LNCaP clone FGC (cell line): ENCODE results near the gene GNA15.
"Not testable (repeated sequence)": the region's sequence is repeated elsewhere in the genome, so short reads cannot be mapped to it uniquely, and the experiment has no call there.

ENCODE experiments used
- DNase-seq: peaks from one replicate; pipeline ENCODE4 v3.0.0-alpha.2; 2011; ENCODE audit warnings: low read depth
- H3K4me3 ChIP-seq: 2 replicates; pipeline ENCODE4 v1.5.1; 2011; ENCODE audit warnings: mild to moderate bottlenecking, low read depth, low read length, control low read depth
- TF ChIP-seq, protein P1 (sequence below): IDR thresholded peaks from 2 replicates; pipeline ENCODE4 v1.5.1; 2012; ENCODE audit warnings: mild to moderate bottlenecking; ENCODE audit not compliant: control insufficient read depth, insufficient read depth; ENCODE audit errors: extremely low read depth

The GNA15 gene

DNA sequence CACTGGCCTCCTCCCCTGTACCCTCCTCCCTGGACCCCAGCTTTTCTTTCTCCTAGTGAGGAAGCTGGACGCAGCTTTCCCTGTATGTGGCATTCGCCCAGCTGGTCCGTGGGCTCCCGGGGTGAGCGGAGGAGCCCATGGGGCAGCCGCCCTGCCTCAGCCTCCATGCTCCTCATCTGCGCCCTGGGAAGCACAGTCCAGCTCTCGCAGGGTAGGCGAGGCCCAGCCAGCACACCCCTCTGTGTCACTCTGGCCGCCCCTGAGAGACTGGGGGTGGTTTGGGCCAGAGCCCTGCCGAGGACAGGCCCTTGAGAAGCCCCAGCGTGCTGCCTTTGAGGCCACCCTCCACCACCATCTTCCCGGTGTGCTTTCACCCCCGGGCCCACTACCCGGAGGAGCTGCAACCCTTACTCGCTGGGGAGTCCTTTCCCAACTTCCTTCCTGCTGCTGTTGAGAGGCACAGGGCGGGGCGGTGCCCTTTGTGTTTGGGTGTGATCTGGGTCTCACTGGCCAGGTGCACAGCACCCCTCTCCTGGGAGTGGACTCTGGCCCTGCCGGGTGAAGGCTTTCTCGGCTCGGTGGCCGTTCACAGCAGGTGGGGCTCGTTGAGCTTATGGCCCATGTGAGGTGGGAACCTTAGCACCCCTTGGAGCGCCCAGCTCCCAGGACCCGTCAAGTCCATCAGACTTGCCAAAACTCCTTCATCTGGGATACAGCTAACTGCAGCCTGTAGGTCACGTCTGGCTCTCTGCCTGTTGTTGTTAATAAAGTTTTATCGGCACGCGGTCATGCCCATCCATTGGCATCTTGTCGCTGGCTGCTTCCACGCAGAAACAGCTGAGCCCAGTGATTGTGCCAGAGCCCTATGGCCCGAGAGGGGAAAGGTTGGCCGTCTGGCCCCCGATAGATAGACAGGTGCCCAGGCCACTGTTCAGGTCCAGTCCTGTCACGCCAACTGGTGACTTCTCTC, 53.1 kb downstream of the GNA15 start:
- TF ChIP-seq, protein P1, sequence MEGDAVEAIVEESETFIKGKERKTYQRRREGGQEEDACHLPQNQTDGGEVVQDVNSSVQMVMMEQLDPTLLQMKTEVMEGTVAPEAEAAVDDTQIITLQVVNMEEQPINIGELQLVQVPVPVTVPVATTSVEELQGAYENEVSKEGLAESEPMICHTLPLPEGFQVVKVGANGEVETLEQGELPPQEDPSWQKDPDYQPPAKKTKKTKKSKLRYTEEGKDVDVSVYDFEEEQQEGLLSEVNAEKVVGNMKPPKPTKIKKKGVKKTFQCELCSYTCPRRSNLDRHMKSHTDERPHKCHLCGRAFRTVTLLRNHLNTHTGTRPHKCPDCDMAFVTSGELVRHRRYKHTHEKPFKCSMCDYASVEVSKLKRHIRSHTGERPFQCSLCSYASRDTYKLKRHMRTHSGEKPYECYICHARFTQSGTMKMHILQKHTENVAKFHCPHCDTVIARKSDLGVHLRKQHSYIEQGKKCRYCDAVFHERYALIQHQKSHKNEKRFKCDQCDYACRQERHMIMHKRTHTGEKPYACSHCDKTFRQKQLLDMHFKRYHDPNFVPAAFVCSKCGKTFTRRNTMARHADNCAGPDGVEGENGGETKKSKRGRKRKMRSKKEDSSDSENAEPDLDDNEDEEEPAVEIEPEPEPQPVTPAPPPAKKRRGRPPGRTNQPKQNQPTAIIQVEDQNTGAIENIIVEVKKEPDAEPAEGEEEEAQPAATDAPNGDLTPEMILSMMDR: no peak
- no peak for DNase-seq
- H3K4me3 ChIP-seq: no peak overlapping the region

DNA sequence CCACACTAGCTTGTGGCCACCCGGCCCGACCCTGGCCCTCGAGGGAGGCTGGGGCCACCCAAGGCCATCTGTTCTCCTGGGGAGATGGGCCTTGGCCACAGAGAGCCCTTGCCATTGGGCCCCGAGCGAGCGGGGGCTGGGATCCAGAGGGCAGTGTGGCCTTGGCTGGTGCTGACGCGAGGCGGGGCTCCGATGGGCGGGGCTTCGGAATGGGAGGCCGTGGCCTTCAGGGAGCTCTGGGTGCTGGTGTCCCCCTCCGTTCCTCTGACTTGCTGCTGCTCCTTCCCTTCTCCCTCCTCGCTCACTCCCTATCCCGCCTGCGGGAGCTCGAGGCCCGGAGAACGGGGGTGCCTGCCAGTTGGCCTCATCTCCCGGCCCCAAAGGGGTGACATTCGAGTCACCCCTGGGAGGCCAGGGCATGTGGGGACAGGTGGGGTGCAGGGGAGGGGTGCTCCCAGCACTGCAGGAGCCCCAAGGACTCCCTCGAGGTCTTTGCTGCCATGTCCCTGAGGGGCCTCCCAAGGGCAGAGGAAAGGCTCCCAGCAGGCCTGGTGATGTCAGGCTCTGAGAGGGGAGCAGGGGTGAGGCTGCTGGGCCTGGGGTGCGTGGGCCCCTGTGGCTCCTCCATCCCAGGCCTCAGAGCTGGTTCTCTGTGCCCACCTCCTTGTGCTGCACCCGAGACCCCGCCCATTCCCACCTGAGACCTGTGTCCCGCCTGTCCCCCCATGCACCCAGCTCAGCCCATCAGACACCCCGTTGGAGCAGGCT, 54.1 kb downstream of the GNA15 start:
- no peak for DNase-seq
- no peak overlapping the region for H3K4me3 ChIP-seq
- TF ChIP-seq, protein P1: no peak

DNA sequence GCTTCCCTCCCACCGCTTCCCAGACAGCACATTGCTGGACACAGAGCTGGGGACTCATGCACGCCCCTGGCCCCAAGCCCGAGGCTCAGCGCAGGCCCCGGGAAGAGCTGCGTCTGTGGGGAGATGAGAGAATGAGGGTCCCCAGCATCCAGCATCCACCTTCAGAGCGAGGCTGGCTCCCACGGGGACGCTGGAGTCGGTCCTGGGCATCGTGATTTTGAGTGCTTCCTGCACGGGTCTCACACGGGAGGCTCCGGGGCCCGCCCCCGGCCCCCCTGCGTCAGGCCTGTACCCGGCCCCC, 54.6 kb downstream of the GNA15 start:
- H3K4me3 ChIP-seq: no peak overlapping the region
- TF ChIP-seq, protein P1: no peak
- no peak for DNase-seq

DNA sequence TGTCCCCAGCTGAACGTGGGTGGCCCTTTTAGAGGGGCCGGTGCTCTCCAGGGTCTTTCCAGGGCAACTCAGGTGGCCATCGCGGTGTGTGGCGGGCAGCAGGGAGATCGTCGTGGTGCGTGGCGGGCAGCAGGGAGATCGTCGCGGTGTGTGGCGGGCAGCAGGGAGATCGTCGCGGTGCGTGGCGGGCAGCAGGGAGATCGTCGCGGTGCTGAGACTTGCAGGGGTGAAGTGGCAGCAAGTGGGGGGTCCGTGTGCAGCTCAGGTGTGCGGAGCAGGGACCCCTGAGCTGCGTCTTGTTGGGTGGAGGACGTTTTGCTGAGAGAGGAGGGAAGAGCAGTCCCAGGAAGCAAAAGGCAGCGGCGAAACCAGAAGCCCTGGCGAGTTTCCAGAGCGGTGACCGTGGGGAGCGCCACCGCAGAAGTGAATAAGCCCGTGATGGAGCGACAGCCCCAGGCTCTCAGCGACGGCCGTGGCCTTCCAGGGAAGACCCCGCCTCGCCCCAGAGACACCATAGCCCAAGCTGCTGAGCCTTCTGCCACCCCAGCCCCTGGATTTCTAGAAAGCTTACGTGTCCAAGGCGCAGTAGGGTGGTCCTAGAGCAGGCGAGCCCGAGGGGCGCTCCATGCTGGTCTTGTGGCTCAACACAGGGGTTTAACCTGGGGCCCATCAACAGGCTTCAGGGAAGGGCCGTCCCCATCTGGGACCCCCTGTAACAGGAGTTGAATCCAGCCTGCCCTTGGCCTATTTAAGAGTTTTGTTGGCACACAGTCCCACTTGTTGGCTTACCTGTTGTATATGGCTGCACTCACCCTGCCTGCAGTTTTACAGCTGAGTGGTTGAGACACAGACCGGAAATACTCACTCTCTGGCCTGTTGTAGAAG, 55.3 kb downstream of the GNA15 start:
- TF ChIP-seq, protein P1: no peak
- DNase-seq: no peak
- H3K4me3 ChIP-seq: no peak overlapping the region

DNA sequence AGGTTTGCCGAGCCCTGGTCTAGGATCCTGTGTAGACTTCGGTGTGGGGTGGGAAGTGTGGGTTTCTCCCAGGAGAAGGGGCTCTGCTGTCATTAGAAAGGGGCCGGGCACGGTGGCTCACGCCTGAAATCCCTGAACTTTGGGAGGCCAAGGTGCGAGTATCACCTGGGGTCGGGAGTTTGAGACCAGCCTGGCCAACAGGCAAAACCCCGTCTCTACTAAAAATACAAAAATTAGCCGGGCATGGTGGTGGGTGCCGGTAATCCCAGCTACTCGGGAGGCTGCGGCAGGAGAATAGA, 55.9 kb downstream of the GNA15 start:
- H3K4me3 ChIP-seq, DNase-seq: not testable (repeated sequence)

DNA sequence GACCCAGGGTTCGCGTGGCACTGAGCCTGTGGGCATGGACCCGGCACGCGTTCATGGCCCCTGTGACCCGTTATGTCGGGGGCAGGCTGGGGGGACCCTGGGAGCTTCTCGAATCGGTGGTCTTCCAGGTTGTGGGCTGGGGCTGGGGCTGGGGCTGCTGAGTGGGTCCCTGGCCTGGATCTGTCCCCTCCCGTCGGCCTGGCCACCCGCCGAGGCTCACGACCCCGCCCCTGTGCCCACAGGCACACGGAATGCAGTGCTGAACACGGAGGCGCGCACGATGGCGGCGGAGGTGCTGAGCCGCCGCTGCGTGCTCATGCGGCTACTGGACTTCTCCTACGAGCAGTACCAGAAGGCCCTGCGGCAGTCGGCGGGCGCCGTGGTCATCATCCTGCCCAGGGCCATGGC, 56.4 kb downstream of the GNA15 start:
- TF ChIP-seq, protein P1: no peak
- no peak for DNase-seq
- no peak overlapping the region for H3K4me3 ChIP-seq

DNA sequence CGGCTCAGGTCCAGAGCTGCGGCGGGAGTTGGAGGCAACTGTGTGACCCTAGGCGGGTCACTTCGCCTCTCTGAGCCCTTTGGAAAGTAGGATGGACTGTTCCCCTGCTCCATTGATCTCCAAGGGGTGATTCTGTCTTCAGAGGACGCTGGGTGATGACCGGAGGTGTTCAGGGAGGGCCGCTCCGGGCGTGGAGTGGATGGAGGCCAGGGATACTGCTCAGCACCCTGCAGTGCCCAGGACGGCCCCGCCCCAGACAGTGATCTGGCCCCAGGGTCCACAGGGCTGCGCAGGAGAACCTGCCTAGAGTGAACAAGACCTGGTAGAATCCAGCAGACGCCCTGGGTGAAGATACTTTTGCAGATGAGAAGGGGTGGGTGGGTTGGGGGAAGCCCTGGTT, 56.9 kb downstream of the GNA15 start:
- TF ChIP-seq, protein P1: no peak
- H3K4me3 ChIP-seq: no peak overlapping the region
- no peak for DNase-seq
